Ishikawa (cell line): ENCODE measurements around the gene ZNF618.
A peak's percentile ranks its signal among the peaks of the same experiment; 100 is the strongest.

Experiments
- CEBPB ChIP-seq: IDR thresholded peaks from 2 replicates; pipeline ENCODE4 v1.6.1; 2012
- CREB1 ChIP-seq: IDR thresholded peaks from 2 replicates; pipeline ENCODE4 v1.6.1; 2012; ENCODE audit warnings: low read depth
- EGR1 ChIP-seq: IDR thresholded peaks from 2 replicates; pipeline ENCODE4 v1.6.1; 2012
- EP300 ChIP-seq: IDR thresholded peaks from 2 replicates; pipeline ENCODE4 v1.6.1; 2012; ENCODE audit warnings: borderline replicate concordance
- FOXM1 ChIP-seq: IDR thresholded peaks from 2 replicates; pipeline ENCODE4 v1.6.1; 2012; ENCODE audit warnings: low read depth, borderline replicate concordance
- NFIC ChIP-seq: IDR thresholded peaks from 2 replicates; pipeline ENCODE4 v1.6.1; 2012
- RAD21 ChIP-seq: IDR thresholded peaks from 2 replicates; pipeline ENCODE4 v1.6.1; 2012; ENCODE audit warnings: low read depth
- TAF1 ChIP-seq: IDR thresholded peaks from 2 replicates; pipeline ENCODE4 v1.6.1; 2012; ENCODE audit warnings: low read depth, mild to moderate bottlenecking
- TCF12 ChIP-seq: IDR thresholded peaks from 2 replicates; pipeline ENCODE4 v1.6.1; 2012; ENCODE audit warnings: low read depth
- TEAD4 ChIP-seq: IDR thresholded peaks from 2 replicates; pipeline ENCODE4 v1.6.1; 2012
- USF1 ChIP-seq: IDR thresholded peaks from 2 replicates; pipeline ENCODE4 v1.6.1; 2012
- YY1 ChIP-seq: IDR thresholded peaks from 2 replicates; pipeline ENCODE4 v1.6.1; 2012; ENCODE audit warnings: low read depth
- ZBTB7A ChIP-seq: IDR thresholded peaks from 2 replicates; pipeline ENCODE4 v1.6.1; 2012; ENCODE audit warnings: low read depth
- TF ChIP-seq, protein P1 (sequence below): IDR thresholded peaks from 2 replicates; pipeline ENCODE4 v1.6.1; 2012; ENCODE audit warnings: low read depth, mild to moderate bottlenecking
- TF ChIP-seq, protein P2 (sequence below): IDR thresholded peaks from 2 replicates; pipeline ENCODE4 v1.6.1; 2012

Gene ZNF618

GRCh38 chr9:113958556-113958955, 82.4 kb downstream of the ZNF618 start:
- TF ChIP-seq NFIC, result no peak
- no peak for TF ChIP-seq CREB1
- TF ChIP-seq CEBPB, result no peak
- no peak for TF ChIP-seq TEAD4
- TF ChIP-seq TCF12, result no peak
- no peak for TF ChIP-seq FOXM1

GRCh38 chr9:113960768-113961167, 84.7 kb downstream of the ZNF618 start:
- TF ChIP-seq ZBTB7A, result no peak
- TF ChIP-seq CREB1, result no peak
- no peak for TF ChIP-seq YY1
- TF ChIP-seq, protein P1, sequence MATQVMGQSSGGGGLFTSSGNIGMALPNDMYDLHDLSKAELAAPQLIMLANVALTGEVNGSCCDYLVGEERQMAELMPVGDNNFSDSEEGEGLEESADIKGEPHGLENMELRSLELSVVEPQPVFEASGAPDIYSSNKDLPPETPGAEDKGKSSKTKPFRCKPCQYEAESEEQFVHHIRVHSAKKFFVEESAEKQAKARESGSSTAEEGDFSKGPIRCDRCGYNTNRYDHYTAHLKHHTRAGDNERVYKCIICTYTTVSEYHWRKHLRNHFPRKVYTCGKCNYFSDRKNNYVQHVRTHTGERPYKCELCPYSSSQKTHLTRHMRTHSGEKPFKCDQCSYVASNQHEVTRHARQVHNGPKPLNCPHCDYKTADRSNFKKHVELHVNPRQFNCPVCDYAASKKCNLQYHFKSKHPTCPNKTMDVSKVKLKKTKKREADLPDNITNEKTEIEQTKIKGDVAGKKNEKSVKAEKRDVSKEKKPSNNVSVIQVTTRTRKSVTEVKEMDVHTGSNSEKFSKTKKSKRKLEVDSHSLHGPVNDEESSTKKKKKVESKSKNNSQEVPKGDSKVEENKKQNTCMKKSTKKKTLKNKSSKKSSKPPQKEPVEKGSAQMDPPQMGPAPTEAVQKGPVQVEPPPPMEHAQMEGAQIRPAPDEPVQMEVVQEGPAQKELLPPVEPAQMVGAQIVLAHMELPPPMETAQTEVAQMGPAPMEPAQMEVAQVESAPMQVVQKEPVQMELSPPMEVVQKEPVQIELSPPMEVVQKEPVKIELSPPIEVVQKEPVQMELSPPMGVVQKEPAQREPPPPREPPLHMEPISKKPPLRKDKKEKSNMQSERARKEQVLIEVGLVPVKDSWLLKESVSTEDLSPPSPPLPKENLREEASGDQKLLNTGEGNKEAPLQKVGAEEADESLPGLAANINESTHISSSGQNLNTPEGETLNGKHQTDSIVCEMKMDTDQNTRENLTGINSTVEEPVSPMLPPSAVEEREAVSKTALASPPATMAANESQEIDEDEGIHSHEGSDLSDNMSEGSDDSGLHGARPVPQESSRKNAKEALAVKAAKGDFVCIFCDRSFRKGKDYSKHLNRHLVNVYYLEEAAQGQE, result no peak
- TF ChIP-seq TCF12, result no peak
- TF ChIP-seq EGR1, result no peak
- TF ChIP-seq, protein P2, sequence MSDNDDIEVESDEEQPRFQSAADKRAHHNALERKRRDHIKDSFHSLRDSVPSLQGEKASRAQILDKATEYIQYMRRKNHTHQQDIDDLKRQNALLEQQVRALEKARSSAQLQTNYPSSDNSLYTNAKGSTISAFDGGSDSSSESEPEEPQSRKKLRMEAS, result no peak
- no peak for TF ChIP-seq FOXM1
- TF ChIP-seq RAD21, result no peak
- TF ChIP-seq CEBPB, result no peak
- TF ChIP-seq EP300, result no peak
- TF ChIP-seq NFIC, result no peak
- no peak for TF ChIP-seq TEAD4
- no peak for TF ChIP-seq USF1
- no peak for TF ChIP-seq TAF1

DNA sequence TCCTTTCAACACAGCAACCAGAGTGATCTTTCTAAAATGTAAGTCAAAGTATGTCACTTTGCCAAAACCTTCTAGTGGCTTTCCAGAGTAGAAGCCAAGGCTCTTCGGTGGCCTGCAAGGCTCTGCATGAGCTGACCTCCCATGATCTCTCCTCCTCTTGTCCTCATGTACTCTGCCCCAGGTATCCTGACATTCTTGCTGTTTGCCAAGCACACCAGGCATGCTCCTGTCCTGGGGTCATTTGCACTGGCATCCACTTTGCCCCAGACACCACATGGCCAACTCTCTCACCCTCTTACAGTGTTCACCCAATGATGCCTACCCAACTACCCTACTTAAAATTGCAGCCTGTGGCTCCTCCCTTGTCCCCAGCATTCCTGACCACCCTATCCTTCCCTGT, 86.3 kb downstream of the ZNF618 start:
- TF ChIP-seq NFIC (no peak), TCF12 (no peak), CEBPB (no peak), EP300 (no peak), RAD21 (no peak), CREB1 (no peak), TAF1 (no peak), FOXM1 (no peak), ZBTB7A (no peak), YY1 (no peak), TEAD4 (no peak), USF1 (no peak), EGR1 (no peak)
- TF ChIP-seq, protein P2, result no peak
- TF ChIP-seq, protein P1, result no peak

DNA sequence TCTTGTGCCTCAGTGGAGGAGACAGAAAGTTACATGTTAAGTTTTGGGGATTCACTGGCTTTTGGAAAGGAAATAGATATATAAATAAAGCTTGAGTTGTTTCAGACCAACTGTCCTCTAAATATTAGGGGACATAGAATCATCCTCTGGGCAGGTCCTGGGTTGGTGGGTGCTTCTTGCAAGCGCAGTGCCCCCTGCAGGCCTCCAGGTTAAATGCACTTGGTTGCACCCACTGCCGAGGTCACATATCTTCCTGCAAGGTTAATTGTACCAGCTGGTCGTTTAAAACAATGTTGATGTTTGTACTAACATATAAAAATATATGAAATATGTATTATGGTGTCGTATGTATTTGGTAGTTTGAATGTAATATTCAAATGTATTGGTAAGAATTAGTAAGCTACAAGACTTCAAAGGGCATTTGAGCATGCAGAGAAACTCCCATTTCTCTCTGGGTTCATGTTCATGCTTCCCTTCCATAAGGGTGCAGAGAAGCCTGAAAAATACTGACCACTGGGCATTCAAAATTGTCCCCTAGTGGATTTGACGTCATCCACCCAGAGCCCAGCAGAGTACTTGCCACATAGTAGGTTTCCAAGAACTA, 87.0 kb downstream of the ZNF618 start:
- TF ChIP-seq RAD21 (peak; percentile 52), EP300 (no peak), TAF1 (no peak)
- TF ChIP-seq, protein P2, result no peak

GRCh38 chr9:113963696-113964494, 87.8 kb downstream of the ZNF618 start:
- no peak for TF ChIP-seq ZBTB7A
- no peak for TF ChIP-seq EP300
- no peak for TF ChIP-seq TCF12
- no peak for TF ChIP-seq TEAD4
- no peak for TF ChIP-seq RAD21
- no peak for TF ChIP-seq USF1
- no peak for TF ChIP-seq CREB1
- TF ChIP-seq, protein P1, result no peak
- no peak for TF ChIP-seq EGR1
- TF ChIP-seq, protein P2, result no peak
- no peak for TF ChIP-seq CEBPB
- no peak for TF ChIP-seq FOXM1
- TF ChIP-seq NFIC, result no peak
- no peak for TF ChIP-seq TAF1
- TF ChIP-seq YY1, result no peak
